ENCODE measurements around the gene ZIM2. TPM values are rescaled to one million over a fixed set of nuclear protein-coding genes. Genes with fewer than 3 reads are reported as not detected.

ZIM2 gene
- total RNA-seq, 1 donor from 2014 or later, result not detected

DNA sequence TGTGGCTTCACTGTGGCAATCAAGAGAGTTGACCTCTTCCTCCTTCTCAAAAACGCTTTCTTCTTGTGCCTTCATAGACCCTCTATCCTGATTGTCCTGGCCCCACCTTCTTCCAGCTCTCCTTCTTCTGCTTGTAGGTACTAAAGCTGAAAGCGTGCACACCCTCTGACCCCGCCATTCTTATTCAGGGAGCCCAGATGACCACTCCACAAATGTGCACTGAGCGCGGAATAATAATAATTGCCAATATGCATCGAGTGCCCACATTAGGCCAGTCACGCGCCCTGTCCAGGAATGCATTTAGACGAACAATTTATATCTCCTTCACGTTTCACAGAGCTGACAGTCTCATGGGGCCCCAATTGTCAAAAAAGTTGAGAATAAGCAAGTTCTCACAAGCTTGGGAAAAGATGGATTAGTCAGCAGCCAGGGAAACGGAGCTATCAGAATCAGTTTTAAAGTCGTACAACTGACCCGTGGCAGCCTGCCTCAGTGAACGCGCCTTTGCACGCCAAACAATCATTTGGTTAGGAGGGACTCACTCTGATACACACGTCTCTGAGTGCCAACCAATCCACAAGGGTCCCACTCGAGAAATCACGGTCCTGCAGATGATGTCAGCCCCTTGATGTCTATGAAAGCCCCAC lies 36.7 kb upstream of the ZIM2 start:
- Mint-ChIP-seq H3K4me1 (ENCODE audit: unreplicated experiment) (no peaks in the 10 kb centered on the region), H3K4me3 (ENCODE audit: unreplicated experiment) (no peak overlapping the region), H3K9me3 (ENCODE audit: unreplicated experiment) (peaks cover 43% of the 10 kb centered on the region), H3K27ac (ENCODE audit: unreplicated experiment) (no peak overlapping the region), H3K36me3 (ENCODE audit: low read depth, unreplicated experiment) (peaks cover 35% of the 10 kb centered on the region), H3K27me3 (ENCODE audit: unreplicated experiment) (peaks cover 11% of the 10 kb centered on the region)
- no peak for DNase-seq (ENCODE audit: low spot score)
- TF ChIP-seq, protein P1, sequence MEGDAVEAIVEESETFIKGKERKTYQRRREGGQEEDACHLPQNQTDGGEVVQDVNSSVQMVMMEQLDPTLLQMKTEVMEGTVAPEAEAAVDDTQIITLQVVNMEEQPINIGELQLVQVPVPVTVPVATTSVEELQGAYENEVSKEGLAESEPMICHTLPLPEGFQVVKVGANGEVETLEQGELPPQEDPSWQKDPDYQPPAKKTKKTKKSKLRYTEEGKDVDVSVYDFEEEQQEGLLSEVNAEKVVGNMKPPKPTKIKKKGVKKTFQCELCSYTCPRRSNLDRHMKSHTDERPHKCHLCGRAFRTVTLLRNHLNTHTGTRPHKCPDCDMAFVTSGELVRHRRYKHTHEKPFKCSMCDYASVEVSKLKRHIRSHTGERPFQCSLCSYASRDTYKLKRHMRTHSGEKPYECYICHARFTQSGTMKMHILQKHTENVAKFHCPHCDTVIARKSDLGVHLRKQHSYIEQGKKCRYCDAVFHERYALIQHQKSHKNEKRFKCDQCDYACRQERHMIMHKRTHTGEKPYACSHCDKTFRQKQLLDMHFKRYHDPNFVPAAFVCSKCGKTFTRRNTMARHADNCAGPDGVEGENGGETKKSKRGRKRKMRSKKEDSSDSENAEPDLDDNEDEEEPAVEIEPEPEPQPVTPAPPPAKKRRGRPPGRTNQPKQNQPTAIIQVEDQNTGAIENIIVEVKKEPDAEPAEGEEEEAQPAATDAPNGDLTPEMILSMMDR (IDR thresholded peaks at IDR 0.05; ENCODE audit: unreplicated experiment), result no peak

DNA sequence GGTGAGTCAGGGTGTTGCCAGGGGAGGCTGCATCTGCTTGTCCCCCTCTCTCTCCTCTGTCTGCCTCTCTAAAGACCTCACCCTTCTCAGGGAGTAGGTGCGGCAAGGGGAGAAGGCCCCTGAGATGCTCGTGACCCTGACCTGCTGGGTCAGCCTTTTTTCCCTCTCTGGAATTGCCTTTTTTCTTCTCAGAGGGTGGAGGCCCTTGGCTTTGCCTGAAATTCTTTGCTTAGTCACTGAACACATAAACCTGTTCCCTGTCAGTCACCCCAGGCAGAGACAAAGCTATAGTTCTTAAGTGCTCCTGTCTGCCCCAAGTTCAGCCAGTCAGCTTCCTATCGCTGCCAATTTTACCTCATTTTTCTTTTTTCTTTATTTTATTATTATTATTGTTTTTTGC lies 35.2 kb upstream of the ZIM2 start:
- H3K4me3 Mint-ChIP-seq (ENCODE audit: unreplicated experiment), result no peak overlapping the region
- H3K9me3 Mint-ChIP-seq (ENCODE audit: unreplicated experiment), result peaks cover 49% of the 10 kb centered on the region
- TF ChIP-seq, protein P1 (IDR thresholded peaks at IDR 0.05; ENCODE audit: unreplicated experiment), result no peak
- DNase-seq (ENCODE audit: low spot score), result no peak
- H3K27ac Mint-ChIP-seq (ENCODE audit: unreplicated experiment), result no peak overlapping the region
- no peaks in the 10 kb centered on the region for H3K4me1 Mint-ChIP-seq (ENCODE audit: unreplicated experiment)
- peaks cover 39% of the 10 kb centered on the region for H3K36me3 Mint-ChIP-seq (ENCODE audit: low read depth, unreplicated experiment)
- peaks cover 9% of the 10 kb centered on the region for H3K27me3 Mint-ChIP-seq (ENCODE audit: unreplicated experiment)

DNA sequence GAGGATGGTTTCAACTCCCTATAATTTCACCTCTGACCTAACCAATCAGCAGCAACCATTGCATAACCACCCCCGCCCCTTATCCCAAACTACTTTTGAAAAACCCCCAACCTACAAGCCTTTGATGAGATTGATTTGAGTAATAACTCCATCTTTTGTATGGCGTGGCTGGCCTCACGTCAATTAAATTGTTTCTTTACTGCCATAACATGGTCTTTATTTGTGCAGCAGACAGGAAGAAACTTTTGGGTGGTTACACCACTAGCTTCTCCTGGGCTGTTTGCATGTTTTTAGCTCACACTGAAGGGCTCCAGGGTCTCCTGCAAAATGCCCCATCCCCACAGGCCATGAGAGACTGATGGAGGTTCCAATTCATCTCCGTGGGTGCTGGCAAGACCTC lies 34.0 kb upstream of the ZIM2 start:
- Mint-ChIP-seq H3K4me1 (ENCODE audit: unreplicated experiment) (no peaks in the 10 kb centered on the region), H3K36me3 (ENCODE audit: low read depth, unreplicated experiment) (peaks cover 41% of the 10 kb centered on the region), H3K27me3 (ENCODE audit: unreplicated experiment) (peaks cover 13% of the 10 kb centered on the region), H3K27ac (ENCODE audit: unreplicated experiment) (no peak overlapping the region), H3K4me3 (ENCODE audit: unreplicated experiment) (no peak overlapping the region), H3K9me3 (ENCODE audit: unreplicated experiment) (peaks cover 53% of the 10 kb centered on the region)
- DNase-seq (ENCODE audit: low spot score), result no peak
- TF ChIP-seq, protein P1 (IDR thresholded peaks at IDR 0.05; ENCODE audit: unreplicated experiment), result no peak

DNA sequence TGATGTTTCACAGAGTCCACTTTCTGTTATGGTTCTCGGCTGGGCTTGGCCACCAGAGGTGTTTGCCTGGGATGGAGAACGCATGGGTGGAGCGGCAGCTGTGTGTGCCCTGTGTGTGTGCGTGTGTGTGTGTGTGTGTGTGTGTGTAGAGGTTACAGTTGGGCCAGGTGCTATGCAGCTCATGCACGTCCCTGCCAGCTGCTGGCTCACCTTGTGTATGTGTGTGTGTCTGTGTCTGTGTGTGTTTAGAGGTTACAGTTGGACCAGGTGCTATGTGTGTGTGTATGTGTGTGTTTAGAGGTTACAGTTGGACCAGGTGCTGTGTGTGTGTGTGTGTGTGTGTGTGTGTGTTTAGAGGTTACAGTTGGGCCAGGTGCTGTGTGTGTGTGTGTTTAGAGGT lies 33.0 kb upstream of the ZIM2 start:
- H3K27me3 Mint-ChIP-seq (ENCODE audit: unreplicated experiment), result peaks cover 13% of the 10 kb centered on the region
- H3K27ac Mint-ChIP-seq (ENCODE audit: unreplicated experiment), result no peak overlapping the region
- peaks cover 54% of the 10 kb centered on the region for H3K9me3 Mint-ChIP-seq (ENCODE audit: unreplicated experiment)
- TF ChIP-seq, protein P1 (IDR thresholded peaks at IDR 0.05; ENCODE audit: unreplicated experiment), result no peak
- peak overlapping the region; percentile 85 for H3K4me3 Mint-ChIP-seq (ENCODE audit: unreplicated experiment)
- DNase-seq (ENCODE audit: low spot score), result no peak
- peaks cover 41% of the 10 kb centered on the region for H3K36me3 Mint-ChIP-seq (ENCODE audit: low read depth, unreplicated experiment)
- no peaks in the 10 kb centered on the region for H3K4me1 Mint-ChIP-seq (ENCODE audit: unreplicated experiment)

DNA sequence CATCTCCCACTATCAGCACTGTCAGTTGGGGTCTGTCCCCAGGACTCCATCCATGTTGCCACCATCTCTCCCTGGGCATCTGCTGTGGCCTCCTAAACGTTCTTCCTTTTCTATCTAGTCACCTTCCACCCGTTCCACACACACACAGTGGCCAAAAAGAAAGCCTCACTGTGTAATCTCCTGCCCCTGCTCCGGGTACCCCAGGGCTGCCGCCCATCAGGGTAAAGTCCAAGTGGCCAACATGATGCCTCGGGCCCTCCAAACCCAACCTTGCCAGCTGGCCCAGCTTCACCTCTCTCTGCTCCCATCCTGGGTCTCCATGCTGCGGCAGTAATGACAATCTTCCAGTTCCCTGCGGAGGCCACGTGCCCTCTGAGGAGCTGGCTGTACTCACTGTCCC lies 29.4 kb upstream of the ZIM2 start:
- Mint-ChIP-seq H3K4me3 (ENCODE audit: unreplicated experiment) (no peak overlapping the region), H3K36me3 (ENCODE audit: low read depth, unreplicated experiment) (peaks cover 30% of the 10 kb centered on the region), H3K27me3 (ENCODE audit: unreplicated experiment) (peaks cover 11% of the 10 kb centered on the region), H3K4me1 (ENCODE audit: unreplicated experiment) (no peaks in the 10 kb centered on the region), H3K27ac (ENCODE audit: unreplicated experiment) (no peak overlapping the region), H3K9me3 (ENCODE audit: unreplicated experiment) (peaks cover 68% of the 10 kb centered on the region)
- TF ChIP-seq, protein P1 (IDR thresholded peaks at IDR 0.05; ENCODE audit: unreplicated experiment), result no peak
- no peak for DNase-seq (ENCODE audit: low spot score)
